HG03064 (cell line): Measurements from ENCODE around the gene PCNX4.
A peak's percentile ranks its signal among the peaks of the same experiment; 100 is the strongest.
"Not testable (repeated sequence)": the region's sequence is repeated elsewhere in the genome, so short reads cannot be mapped to it uniquely, and the experiment has no call there.

ENCODE experiments used
- ATAC-seq: cut with Tn5 transposase; IDR thresholded peaks from one replicate; pipeline ENCODE4 v1.9.1; 2021; ENCODE audit warnings: low read depth; ENCODE audit not compliant: unreplicated experiment

Gene PCNX4

DNA sequence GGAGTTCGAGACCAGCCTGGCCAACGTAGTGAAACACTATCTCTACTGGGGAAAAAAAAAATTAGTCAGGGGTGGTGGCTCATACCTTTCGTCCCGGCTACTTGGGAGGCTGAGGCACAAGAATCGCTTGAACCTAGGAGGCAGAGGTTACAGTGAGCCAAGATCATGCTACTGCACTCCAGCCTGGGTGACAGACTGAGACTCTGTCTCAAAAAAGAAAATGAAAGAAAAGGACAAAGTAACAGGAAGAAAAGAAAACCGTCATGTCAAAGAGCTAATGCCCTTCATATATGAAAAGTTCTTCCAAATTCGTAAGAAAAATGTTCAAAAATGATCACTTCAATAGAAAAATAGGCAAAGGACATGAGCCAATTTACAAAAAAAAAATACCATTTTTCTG is 8.1 kb downstream of the PCNX4 start:
- not testable (repeated sequence) for ATAC-seq

DNA sequence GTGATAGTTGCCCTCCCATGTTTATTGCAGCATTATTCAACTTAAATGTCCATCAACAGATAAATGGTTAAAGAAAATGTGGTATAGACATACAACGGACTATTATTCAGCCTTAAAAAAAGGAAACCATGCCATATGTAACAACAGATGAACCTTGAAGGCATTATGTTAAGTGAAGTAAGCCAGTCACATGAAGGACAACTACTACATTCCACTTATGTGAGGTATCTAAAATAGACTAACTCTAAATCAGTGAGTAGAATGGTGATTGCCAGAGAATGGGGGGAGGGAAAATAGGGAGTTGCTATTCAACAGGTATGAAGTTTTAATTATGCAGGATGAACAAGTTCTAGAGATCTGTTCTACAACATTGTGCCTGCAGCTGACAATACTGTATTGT is 10.1 kb downstream of the PCNX4 start:
- no peak for ATAC-seq

DNA sequence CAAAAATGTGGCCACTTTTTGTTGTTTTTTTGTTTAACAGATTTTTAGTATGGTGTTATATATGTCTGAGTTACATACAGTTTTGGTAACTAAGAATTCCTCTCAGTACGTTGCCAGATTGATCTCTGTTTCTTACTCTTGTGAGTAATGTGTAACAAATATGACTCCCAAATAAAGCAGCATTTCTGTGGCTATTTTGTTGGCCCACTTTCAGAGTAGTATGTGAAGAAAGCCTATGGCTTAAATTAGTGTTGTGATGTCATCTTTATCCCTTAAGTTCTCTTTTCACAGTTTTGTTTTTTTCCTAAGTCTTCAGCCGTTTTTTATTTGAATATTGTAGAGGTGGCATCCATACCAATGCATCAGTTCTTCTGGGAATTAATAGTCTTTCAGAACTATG is 10.7 kb downstream of the PCNX4 start:
- ATAC-seq, result no peak

DNA sequence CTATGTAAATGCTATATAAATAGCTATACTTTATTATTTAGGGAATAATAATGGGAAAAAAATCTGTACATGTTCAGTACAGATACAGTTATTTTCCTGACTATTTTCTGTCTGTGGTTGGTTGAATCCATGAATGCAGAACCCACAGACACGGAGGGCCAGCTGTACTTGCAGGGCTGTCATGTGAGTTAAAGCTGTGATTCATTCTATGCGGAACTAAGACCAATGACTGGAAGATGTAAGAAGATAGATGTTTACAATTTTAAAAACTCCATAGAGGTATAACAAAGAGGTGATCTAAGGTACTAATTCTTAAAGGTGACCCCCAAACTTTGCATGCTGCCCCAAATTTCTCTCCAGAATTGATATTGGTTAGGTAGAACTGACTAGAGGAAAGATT is 14.6 kb downstream of the PCNX4 start:
- no peak for ATAC-seq

DNA sequence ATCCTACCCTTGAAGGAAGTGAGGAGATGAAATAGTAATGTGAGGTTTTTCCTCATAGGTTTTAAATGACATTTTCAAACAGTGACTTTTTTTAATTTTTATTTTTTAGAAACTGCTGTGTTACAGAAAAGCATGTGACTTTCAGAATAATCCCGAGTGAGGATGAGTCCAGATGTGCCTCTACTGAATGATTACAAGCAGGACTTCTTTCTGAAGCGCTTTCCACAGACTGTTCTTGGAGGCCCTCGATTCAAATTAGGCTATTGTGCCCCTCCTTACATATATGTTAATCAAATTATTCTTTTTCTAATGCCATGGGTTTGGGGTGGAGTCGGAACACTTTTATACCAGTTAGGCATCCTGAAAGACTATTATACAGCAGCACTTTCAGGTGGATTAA is 15.8 kb downstream of the PCNX4 start:
- ATAC-seq, result no peak

DNA sequence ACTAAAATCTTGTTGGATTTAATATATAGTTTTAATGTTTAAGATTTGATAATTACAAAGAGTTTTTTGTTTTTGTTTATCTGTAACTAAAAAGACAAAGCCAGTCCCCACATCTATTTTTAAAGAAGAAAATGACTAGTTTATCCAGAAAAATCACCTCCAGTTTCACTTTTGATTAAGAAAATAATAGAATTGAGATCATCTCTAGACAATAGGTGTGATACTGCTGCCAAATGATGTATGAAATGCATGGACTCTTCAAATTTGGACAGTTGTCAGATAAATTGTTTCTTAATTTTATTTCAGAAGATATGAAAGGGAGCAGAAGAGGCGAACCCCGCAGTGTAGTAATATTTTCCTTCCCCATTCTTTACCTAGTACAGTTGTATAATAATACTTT is 20.0 kb downstream of the PCNX4 start:
- no peak for ATAC-seq

DNA sequence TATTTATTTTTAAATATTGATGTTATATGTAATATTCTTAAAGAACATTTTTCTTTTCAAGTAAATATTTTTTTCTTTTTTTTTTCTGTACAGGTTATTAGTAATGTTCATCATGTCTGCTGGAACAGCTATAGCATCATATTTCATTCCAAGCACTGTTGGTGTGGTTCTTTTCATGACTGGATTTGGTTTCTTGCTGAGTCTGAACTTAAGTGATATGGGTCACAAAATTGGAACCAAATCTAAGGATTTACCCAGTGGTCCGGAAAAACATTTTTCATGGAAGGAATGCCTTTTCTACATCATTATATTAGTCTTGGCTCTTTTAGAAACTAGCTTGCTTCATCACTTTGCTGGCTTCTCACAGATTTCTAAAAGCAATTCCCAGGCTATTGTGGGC is 23.2 kb downstream of the PCNX4 start:
- no peak for ATAC-seq

DNA sequence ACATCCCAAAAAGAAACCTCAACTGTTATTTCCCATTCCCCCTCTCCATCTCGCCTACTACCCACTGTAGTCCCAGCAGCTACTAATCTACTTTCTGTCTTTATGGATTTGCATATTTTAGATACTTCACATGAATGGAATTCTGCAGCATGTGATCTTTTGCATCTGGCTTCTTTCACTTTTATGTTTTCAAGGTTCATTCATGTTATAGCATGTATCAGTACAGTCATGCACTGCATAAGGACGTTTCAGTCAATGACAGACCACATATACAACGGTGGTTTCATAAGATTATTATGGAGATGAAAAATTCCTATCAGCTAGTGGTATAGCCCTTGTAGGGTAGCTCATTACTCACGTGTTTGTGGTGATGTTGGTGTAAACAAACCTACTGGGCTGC is 24.5 kb downstream of the PCNX4 start:
- ATAC-seq, result no peak

DNA sequence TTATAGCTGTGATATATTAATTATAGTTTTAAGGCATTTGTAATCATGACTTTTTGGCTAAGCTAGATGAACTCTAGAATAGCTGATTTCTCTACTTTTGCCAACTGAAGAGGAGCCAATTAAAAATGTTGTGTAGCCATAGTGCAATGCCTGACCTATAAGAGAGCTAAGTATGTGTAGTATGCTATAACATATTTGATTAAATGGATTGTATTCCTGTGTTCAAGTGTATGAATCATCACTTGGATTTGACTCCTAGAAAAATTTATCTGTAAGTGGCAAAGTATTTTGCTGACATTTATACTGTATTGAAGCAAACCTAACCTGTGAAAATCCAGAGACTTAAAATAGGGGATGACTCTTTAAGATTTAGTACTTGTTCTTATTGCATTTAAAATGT is 34.2 kb downstream of the PCNX4 start:
- ATAC-seq, result no peak

DNA sequence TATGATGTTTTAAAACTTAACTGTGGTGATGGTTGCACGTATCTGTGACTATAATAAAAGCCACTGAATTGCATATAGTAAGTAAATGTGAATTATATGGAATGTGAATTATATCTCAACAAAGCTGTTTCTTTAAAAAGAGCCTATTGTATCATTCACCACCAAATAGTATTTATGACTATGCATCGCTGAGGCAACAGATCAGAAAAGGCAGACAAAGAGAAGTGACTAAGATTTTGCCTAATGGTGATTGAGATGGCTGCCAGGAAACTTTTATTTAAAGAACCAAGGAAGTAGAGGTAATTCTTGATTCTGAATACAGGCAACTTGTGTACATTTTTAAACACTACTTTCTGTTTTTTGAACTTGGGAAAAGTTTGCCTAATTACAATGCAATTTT is 41.8 kb downstream of the PCNX4 start:
- no peak for ATAC-seq

DNA sequence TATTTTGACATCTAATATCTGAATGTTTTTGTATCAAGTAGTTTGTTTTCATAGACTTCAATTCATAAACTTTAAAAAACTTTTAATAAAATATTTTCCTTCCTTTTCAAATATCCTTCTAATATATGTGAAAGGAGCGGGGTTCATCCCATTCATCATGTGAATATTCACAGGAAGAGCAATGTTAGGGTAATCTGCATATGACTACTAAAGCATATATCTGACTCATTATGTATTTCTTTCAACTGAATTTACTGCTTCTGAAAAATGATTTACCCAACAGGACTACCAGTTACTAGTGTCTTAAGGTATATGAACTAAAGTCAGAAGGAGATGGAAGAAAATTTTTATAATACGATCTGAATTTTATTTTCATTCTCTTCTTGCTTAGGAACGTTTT is 43.0 kb downstream of the PCNX4 start:
- no peak for ATAC-seq

DNA sequence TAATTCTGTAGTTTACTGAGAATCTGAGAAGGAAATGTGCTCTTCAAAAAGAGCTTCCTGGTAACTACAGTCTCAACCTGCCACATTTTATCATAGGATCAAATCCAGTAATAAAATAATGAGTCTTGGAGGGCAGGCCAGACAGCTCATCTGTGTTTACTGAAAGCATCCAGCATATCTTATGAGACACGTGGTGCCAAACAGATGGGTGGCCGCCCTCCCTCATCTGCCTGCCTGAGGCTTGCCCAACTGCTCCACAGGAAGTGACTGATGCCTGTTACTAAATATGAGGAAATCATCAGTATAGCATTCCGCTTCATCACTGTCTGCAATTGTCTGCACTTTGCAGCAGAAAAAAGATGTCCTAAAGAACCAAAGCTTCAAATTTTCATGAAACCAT is 60.0 kb downstream of the PCNX4 start:
- ATAC-seq, result peak; percentile 87

DNA sequence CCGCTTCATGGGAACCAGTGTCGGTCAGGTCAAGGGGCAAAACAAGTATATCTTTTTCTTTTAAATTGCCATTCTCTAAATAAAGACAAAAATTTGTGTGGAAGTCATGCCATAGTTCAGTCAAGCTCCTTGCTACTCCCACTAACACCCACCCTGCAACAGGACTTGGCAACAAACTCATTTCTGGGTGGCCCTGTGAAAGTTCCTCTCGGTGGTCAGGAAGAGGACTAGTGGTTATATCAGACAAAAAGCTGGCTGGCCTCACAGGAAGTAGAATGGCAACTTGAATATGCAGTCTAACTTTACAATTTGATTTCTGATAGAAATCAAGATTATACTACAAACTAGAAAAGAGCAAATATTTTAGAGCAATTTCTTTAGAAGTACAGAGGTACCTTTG is 62.3 kb downstream of the PCNX4 start:
- ATAC-seq, result no peak

DNA sequence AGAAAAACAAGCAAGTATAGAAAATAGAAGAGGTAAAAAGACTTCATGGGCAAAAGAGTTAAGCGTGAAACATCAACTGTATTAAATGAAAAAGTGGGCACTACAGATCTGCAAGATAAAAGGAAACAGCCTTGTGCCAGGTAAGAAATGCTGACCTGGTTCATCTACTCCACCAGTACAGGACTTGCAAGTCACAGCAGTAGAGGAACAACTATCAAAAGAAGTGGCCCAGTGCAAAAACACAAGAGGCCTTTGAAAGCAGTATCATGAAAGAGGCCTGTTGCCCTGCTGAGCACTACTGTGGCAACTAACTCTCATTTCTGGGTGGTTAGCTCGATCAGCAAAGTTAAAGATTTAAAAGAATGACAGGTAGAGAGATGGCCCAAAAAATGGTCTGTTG is 62.9 kb downstream of the PCNX4 start:
- no peak for ATAC-seq

DNA sequence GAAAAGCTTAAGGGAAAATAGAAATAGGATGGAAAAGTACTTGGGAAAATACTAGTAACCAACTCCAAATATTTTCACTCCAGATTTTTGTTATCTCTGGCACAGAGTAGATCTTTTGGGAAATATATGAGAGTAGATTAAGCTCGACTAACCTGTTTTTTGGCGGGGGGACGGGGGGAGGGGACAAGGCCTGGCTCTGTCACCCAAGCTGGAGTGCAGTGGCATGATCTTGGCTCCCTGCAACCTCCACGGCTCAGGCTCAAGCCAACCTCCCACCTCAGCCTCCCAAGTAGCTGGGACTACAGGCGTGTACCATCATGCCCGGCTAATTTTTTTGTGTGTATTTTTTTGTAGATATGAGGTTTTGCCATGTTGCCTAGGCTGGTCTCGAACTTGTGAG is 68.7 kb downstream of the PCNX4 start:
- ATAC-seq, result no peak

DNA sequence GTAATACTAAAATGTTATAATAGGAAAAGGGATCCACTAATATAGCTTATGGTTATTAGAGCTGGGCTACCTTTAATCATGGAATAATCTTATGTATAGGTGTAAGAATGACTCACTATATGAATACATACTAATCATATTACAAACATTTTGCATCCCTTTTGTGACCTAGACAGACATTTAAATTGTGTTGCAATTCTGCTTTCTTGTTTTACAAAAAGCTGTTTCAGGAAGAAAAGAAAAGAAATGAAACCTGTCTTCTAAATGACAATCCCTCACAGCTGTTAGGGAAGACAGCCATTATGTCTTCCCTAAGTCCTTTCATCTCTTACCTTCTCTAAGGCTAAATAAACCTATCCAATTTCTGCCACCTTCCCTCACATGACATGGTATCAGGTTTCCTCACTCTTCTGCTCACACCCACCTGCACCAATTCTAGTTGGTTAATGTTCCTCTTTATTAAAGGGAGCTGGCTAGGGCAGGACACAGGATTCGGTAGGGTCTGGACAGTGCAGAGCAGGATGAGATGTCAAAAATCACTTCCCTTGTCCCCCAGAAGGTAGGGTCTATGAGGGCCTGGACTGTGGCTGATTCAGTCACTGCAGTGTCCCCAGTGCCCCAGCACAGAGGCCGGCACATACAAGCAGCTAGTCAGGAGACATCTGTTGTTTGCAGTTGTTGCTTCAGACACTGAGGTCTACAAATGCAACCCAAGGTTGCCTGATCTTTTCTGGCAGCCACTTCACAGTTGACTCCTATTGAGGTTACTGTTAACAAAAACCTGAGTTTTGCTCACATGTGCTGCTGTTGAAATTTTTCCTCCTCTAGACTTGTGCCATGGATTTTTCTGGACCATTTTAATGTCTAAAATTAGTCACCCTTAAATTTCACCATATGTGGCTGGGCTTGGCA is 69.7 kb downstream of the PCNX4 start:
- no peak for ATAC-seq

DNA sequence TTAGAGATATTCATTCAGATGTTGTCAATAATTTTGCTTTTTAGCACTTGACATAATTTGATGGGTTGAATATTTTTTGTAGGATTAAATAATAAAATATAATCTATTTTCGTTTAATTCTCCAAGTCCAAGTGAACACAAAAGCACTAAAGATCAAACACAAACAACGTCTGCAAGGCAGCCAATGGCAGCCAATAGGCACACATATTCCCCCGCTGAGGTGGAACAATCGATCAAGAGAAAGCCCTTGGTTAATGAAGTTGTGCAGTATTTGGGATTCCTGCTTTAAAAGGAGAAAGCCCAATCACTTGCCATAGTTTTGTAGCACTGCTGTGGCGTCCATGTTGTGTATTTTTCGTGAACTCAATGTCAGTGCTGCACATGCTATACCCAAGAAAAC is 72.0 kb downstream of the PCNX4 start:
- no peak for ATAC-seq

DNA sequence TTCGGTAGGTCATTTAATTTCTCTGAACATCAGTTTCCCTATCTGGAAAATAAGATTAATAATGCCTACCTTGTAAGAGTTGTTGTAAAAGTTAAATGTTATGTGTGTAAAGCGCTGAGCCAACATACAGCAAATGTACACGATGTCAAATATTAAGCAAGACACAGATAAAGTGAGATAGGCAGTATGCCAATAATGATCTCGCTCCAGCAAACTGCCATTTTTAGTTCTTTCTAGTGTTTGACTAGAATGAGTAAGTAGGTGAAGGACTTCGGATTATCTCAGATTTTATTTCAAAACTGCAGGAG is 72.6 kb downstream of the PCNX4 start:
- ATAC-seq, result no peak

DNA sequence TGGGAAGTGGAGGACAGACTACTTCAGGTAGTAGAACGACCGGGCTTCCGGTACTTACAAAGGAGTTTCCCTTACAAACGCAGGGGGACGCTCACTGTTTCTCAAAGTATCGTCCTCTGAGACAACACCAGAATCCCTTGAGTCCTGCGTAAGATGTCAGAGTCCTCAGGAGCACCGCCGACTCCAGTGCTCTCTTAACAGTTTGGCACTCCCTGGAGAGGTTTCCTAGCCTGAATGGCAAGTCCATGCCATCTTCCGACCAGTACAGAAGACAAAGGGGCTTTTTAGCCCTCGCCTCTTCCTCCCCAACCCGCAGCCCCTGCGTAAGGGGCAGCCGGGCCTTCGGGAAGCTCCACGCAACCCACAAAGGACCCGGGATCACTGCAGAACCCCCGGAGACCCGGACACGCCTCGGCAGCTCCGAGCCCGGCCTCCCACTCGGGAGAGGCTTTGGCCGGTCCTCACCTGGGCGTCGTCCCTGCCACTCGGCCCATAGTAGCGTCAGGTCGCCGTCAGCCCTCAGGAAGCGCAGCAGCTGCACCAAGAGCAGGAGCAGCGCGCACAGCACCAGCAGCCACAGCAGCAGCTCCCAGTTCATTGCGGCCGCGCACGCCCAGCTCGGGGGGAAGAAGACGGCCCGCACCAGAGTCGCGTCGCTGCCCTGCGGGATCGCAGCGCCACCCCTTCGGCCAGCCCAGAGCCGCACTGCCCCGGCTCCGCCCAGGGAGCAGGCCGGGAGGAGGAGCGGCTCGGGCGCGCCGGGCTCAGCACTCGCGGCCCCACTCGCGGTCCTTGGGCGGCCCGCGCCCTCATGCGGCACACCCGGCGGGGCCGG is 73.2 kb downstream of the PCNX4 start, which contains the start of gene DHRS7:
Gene DHRS7, minus strand, starts transcription at position 687 of the 835 bp plus-strand sequence. Its CDS starts 89 bp downstream, at position 598.
- peak; percentile 80 for ATAC-seq

DNA sequence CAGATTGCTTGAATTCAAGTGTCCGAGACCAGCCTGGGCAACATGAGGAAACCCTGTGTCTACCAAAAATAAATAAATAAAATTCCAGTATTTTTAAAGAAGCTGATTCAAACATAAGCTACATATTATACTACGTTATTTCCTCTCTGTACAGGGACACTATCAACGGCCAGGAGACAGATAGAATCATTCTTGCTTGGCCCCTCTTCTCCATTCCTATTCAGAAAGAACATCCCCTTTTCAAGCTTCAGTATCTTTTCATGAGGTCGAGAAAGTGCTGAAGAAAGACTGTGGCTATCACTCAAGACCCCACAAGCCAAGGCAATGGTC is 73.8 kb downstream of the PCNX4 start:
- peak; percentile 19 for ATAC-seq

DNA sequence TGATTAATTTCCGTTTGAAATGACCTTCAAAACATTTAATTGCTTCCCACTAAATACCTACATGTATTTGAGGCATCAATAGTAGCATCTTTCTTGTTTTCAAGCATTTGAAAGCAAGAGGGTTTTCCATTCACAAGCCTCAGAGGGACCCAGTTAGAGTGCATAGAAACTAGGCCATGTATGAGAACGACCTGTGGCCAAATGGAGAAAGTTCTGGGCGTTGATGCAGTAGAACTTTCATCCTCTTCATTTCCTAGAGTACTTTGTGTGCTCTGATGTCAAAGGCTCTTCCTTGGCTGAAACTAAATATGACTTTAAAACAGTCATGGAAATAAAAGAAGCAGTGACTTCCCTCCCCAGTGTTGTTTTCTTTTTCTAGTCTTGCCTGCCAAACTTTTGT is 74.4 kb downstream of the PCNX4 start:
- ATAC-seq, result no peak

DNA sequence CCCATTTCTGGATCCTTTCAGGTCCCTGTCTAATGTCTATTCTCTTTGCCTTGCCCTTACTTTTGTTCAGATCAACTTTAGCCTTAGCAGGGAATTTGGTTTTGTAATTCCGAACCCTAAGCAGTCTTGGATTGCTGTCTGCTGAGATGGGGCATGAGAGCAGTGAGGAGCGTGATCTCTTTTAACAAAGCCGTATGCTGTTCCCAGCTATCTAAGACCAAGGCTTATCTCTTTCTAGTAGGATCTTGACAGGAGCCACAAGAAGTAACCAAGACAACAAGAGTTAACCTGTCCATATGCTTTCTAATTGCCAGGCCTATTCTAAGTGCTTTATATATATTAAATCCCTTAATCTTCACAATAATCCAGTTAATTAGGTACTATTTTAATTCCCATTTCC is 78.0 kb downstream of the PCNX4 start:
- ATAC-seq, result no peak
